Bone marrow (tissue), 2 donors: ENCODE data around the gene PDE7B.

Source experiments
- DNase-seq, 2 donors: peaks; one replicate each; lab custom pipeline; 2025; lab: John Stamatoyannopoulos, UW

PDE7B gene

GRCh38 chr6:135851442-135852271 lies at the start of gene PDE7B:
Gene PDE7B (plus strand): TSS chr6:135851701.
- DNase-seq = peak; percentile 25 to 32

GRCh38 chr6:135801755-135802465 lies 49.6 kb upstream of the PDE7B start:
- no peak for DNase-seq

GRCh38 chr6:135810486-135810885 lies 41.0 kb upstream of the PDE7B start:
- DNase-seq = no peak

GRCh38 chr6:135811170-135811569 lies 40.3 kb upstream of the PDE7B start:
- DNase-seq = no peak

- DNase-seq = peak in 1 of 2 donors; percentile 8
These were observed 39.6 kb upstream of the PDE7B start for GRCh38 chr6:135811644-135812526.

- DNase-seq = no peak
These were observed 38.1 kb upstream of the PDE7B start for GRCh38 chr6:135813401-135813800.

- no peak for DNase-seq
These were observed 37.5 kb upstream of the PDE7B start for GRCh38 chr6:135814043-135814442.

GRCh38 chr6:135815216-135815615 lies 36.3 kb upstream of the PDE7B start:
- DNase-seq = no peak

- no peak for DNase-seq
These were observed 34.5 kb upstream of the PDE7B start for GRCh38 chr6:135817035-135817434.

- no peak for DNase-seq
These were observed 31.8 kb upstream of the PDE7B start for GRCh38 chr6:135819665-135820064.

- DNase-seq = no peak
These were observed 31.2 kb upstream of the PDE7B start for GRCh38 chr6:135820340-135820739.

- no peak for DNase-seq
These were observed 27.6 kb upstream of the PDE7B start for GRCh38 chr6:135823851-135824250.

GRCh38 chr6:135826236-135826804 lies 25.2 kb upstream of the PDE7B start:
- DNase-seq = no peak

GRCh38 chr6:135828021-135828420 lies 23.5 kb upstream of the PDE7B start:
- DNase-seq = no peak

- no peak for DNase-seq
These were observed 21.0 kb upstream of the PDE7B start for GRCh38 chr6:135830452-135830881.

GRCh38 chr6:135831016-135831415 lies 20.5 kb upstream of the PDE7B start:
- DNase-seq = no peak

- no peak for DNase-seq
These were observed 19.3 kb upstream of the PDE7B start for GRCh38 chr6:135832166-135832565.

GRCh38 chr6:135833771-135834170 lies 17.7 kb upstream of the PDE7B start:
- DNase-seq = no peak

- no peak for DNase-seq
These were observed 13.6 kb upstream of the PDE7B start for GRCh38 chr6:135837735-135838449.

GRCh38 chr6:135839121-135839520 lies 12.4 kb upstream of the PDE7B start:
- DNase-seq = no peak
